ENCODE results near the gene SMAD1. TPM values are rescaled to one million over a fixed set of nuclear protein-coding genes. Genes with fewer than 3 reads are reported as not detected.

SMAD1 gene
- 60.0 TPM for polyA plus RNA-seq (ENCODE audit: insufficient read length)

- no peak for DNase-seq (ENCODE audit: low read depth)
These were observed at the start of gene SMAD1 for GRCh38 chr4:145481164-145481941. Gene SMAD1 (plus strand): TSS chr4:145481853. CDS start chr4:145514614, 32,761 bp downstream.

GRCh38 chr4:145433684-145434083 is 48.0 kb upstream of the SMAD1 start:
- no peak for DNase-seq (ENCODE audit: low read depth)

- DNase-seq (ENCODE audit: low read depth): no peak
These were observed 46.0 kb upstream of the SMAD1 start for GRCh38 chr4:145435646-145436045.

- DNase-seq (ENCODE audit: low read depth): no peak
These were observed 45.5 kb upstream of the SMAD1 start for GRCh38 chr4:145436114-145436513.

GRCh38 chr4:145436796-145437195 is 44.9 kb upstream of the SMAD1 start:
- DNase-seq (ENCODE audit: low read depth): no peak

- DNase-seq (ENCODE audit: low read depth): no peak
These were observed 44.2 kb upstream of the SMAD1 start for GRCh38 chr4:145437466-145437865.

GRCh38 chr4:145438298-145438697 is 43.4 kb upstream of the SMAD1 start:
- DNase-seq (ENCODE audit: low read depth): no peak

GRCh38 chr4:145440292-145441007 is 41.2 kb upstream of the SMAD1 start:
- DNase-seq (ENCODE audit: low read depth): no peak

- no peak for DNase-seq (ENCODE audit: low read depth)
These were observed 35.5 kb upstream of the SMAD1 start for GRCh38 chr4:145446184-145446583.

- no peak for DNase-seq (ENCODE audit: low read depth)
These were observed 29.8 kb upstream of the SMAD1 start for GRCh38 chr4:145451895-145452294.

- DNase-seq (ENCODE audit: low read depth): no peak
These were observed 29.0 kb upstream of the SMAD1 start for GRCh38 chr4:145452447-145453162.

GRCh38 chr4:145453163-145453520 is 28.5 kb upstream of the SMAD1 start:
- no peak for DNase-seq (ENCODE audit: low read depth)

GRCh38 chr4:145473203-145473602 is 8.4 kb upstream of the SMAD1 start:
- no peak for DNase-seq (ENCODE audit: low read depth)

- no peak for DNase-seq (ENCODE audit: low read depth)
These were observed 1.4 kb upstream of the SMAD1 start for GRCh38 chr4:145480257-145480656.

GRCh38 chr4:145481942-145482208 is 222 bp downstream of the SMAD1 start:
- no peak for DNase-seq (ENCODE audit: low read depth)

GRCh38 chr4:145482209-145483037 is 770 bp downstream of the SMAD1 start:
- peak; percentile 59 for DNase-seq (ENCODE audit: low read depth)

- DNase-seq (ENCODE audit: low read depth): no peak
These were observed 1.9 kb downstream of the SMAD1 start for GRCh38 chr4:145483514-145483913.

GRCh38 chr4:145484225-145484846 is 2.7 kb downstream of the SMAD1 start:
- no peak for DNase-seq (ENCODE audit: low read depth)

GRCh38 chr4:145485120-145485519 is 3.5 kb downstream of the SMAD1 start:
- DNase-seq (ENCODE audit: low read depth): no peak

- no peak for DNase-seq (ENCODE audit: low read depth)
These were observed 5.0 kb downstream of the SMAD1 start for GRCh38 chr4:145486603-145487002.

GRCh38 chr4:145487631-145488030 is 6.0 kb downstream of the SMAD1 start:
- DNase-seq (ENCODE audit: low read depth): no peak

Measured in forelimb muscle (tissue), 1 donor.